Upper lobe of left lung (tissue), 6 donors: ENCODE measurements around the gene AANAT. TPM values are rescaled to one million over a fixed set of nuclear protein-coding genes. Genes with fewer than 3 reads are reported as not detected.
A peak's percentile ranks its signal among the peaks of the same experiment; 100 is the strongest.

Experiments
- ATAC-seq, 2 donors: fragments of 200-7000 bp; cut with Tn5 transposase; one replicate each; pipeline ENCODE4 v1.9.1; 2022; ENCODE audit warnings: mild to moderate bottlenecking in 2 of 2, moderate library complexity in 2 of 2; ENCODE audit not compliant: low FRiP score in 2 of 2
- DNase-seq, 2 donors: peaks; one replicate each; pipeline ENCODE4 v3.0.0-alpha.2; 2019 to 2020
- H3K27ac ChIP-seq, 4 donors: fragments of 200-600 bp; sonication (generic); one replicate each; pipeline ENCODE4 v1.5.1; 2016 to 2019
- H3K27me3 ChIP-seq, 4 donors: fragments of 200-600 bp; sonication (generic); one replicate each; pipeline ENCODE4 v1.5.1; 2017 to 2019
- H3K36me3 ChIP-seq, 4 donors: fragments of 200-600 bp; sonication (generic); one replicate each; pipeline ENCODE4 v1.5.1; 2016 to 2019
- H3K4me1 ChIP-seq, 4 donors: fragments of 200-600 bp; sonication (generic); one replicate each; pipeline ENCODE4 v1.5.1; 2018 to 2019
- H3K4me3 ChIP-seq, 4 donors: fragments of 200-600 bp; sonication (generic); one replicate each; pipeline ENCODE4 v1.5.1; 2017 to 2019; ENCODE audit warnings: mild to moderate bottlenecking in 2 of 4, moderate library complexity in 1 of 4
- H3K9me3 ChIP-seq, 4 donors: fragments of 200-600 bp; sonication (generic); one replicate each; pipeline ENCODE4 v1.5.1; 2018 to 2019
- EP300 ChIP-seq, 4 donors: sonication (generic); formaldehyde crosslinking; IDR thresholded peaks; one replicate each; pipeline ENCODE4 v1.5.1; 2017; ENCODE audit warnings: antibody characterized with exemption in 4 of 4, control low read depth in 2 of 4
- POLR2A ChIP-seq, 4 donors: fragments of 450-650 bp; IDR thresholded peaks; one replicate each; pipeline ENCODE4 v1.5.1; 2016 to 2017; ENCODE audit warnings: antibody characterized with exemption in 4 of 4, mild to moderate bottlenecking in 2 of 4
- POLR2AphosphoS5 ChIP-seq, 2 donors: sonication (generic); formaldehyde crosslinking; IDR thresholded peaks; one replicate each; pipeline ENCODE4 v1.5.1; 2017; ENCODE audit warnings: antibody characterized with exemption in 2 of 2
- WGBS, 2 donors: methylation state at CpG; one replicate each; pipeline ENCODE4 v1.1.5; 2017 to 2018; 5-methylcytosine and 5-hydroxymethylcytosine counted together
- total RNA-seq, 6 donors: library from RNA; depleted of rRNA in 4 of 6; stranded (reverse); fragments of >200 nt in 4 of 6; gene quantifications; one replicate each; pipeline versions ENCODE4 v1.1.0 to v1.2.1, GENCODE V29; 2016 to 2021
- TF ChIP-seq, protein P1 (sequence below), 6 experiments: fragments of 450-650 bp in 4 of 6; fragments of 200-600 bp in 2 of 6; sonication (generic) in 2 of 6; IDR thresholded peaks; one replicate each; pipeline ENCODE4 v1.5.1; 2016 to 2019; ENCODE audit warnings: antibody characterized with exemption in 6 of 6
- donor health status: DM: no; HTN: no; CAD: no; lungs with moderate emphysema.
- donor health status: DM: no; HTN: yes; CAD: no; lungs with severe emphysema.

The AANAT gene
- total RNA-seq, 6 donors from 2014 or later: not detected

DNA sequence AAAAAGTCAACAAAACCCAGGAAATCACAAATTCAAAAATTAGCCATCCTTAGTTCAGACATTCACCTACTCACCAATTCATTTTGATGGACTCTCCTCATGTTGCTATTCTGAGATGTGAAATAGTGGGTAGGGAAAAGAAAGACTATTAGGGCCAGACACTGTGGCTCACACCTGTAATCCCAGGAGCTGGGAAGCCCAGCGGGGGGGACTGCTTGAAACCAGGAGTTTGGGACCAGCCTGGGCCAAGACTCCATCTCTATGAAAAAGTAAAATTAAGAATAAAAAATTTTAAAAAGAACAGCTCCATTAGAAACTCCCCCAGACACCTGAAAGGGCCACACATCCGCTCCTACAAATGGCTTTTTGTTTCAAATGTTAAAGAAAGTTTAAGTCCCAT, 35.9 kb upstream of the AANAT start:
- Histone ChIP-seq H3K27ac (no peak overlapping the region), H3K4me3 (no peak overlapping the region), H3K4me1 (peaks cover 0 to 31% (median 26%) of the 10 kb centered on the region in 4 donors), H3K36me3 (peaks cover 0 to 2% (median 0%) of the 10 kb centered on the region in 4 donors), H3K9me3 (no peaks in the 10 kb centered on the region), H3K27me3 (no peaks in the 10 kb centered on the region)
- WGBS, 2 donors: 93 to 96% methylated on average over 2 of the region's 2 CpGs
- DNase-seq: no peak
- no peak for TF ChIP-seq POLR2AphosphoS5 (IDR thresholded peaks at IDR 0.05)
- TF ChIP-seq POLR2A (IDR thresholded peaks at IDR 0.05): no peak
- no peak for TF ChIP-seq EP300 (IDR thresholded peaks at IDR 0.05)
- ATAC-seq: no peak

DNA sequence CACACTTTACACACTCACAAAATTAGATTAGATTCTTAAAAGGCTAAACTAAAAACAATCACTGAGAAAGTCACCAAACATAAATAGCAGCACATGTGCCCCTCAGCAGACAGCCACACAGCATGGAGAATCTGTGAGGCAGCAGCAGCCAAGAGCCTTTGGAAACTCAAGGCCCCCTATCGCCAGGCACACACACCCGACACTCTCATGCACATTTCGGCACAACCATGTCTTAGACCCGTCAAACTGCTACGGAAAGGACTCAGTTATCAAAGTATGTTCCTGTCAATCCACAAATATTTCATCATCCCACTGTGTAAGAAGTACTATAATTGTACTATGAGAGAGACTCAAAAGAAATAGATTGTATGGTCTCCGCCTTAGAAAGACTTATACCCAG, 35.4 kb upstream of the AANAT start:
- H3K9me3 ChIP-seq: no peaks in the 10 kb centered on the region
- no peak for TF ChIP-seq EP300 (IDR thresholded peaks at IDR 0.05)
- TF ChIP-seq POLR2AphosphoS5 (IDR thresholded peaks at IDR 0.05): no peak
- TF ChIP-seq, protein P1, sequence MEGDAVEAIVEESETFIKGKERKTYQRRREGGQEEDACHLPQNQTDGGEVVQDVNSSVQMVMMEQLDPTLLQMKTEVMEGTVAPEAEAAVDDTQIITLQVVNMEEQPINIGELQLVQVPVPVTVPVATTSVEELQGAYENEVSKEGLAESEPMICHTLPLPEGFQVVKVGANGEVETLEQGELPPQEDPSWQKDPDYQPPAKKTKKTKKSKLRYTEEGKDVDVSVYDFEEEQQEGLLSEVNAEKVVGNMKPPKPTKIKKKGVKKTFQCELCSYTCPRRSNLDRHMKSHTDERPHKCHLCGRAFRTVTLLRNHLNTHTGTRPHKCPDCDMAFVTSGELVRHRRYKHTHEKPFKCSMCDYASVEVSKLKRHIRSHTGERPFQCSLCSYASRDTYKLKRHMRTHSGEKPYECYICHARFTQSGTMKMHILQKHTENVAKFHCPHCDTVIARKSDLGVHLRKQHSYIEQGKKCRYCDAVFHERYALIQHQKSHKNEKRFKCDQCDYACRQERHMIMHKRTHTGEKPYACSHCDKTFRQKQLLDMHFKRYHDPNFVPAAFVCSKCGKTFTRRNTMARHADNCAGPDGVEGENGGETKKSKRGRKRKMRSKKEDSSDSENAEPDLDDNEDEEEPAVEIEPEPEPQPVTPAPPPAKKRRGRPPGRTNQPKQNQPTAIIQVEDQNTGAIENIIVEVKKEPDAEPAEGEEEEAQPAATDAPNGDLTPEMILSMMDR (IDR thresholded peaks at IDR 0.05): no peak
- TF ChIP-seq POLR2A (IDR thresholded peaks at IDR 0.05): no peak
- DNase-seq: no peak
- H3K27ac ChIP-seq: no peak overlapping the region
- H3K27me3 ChIP-seq: no peaks in the 10 kb centered on the region
- H3K4me3 ChIP-seq: no peak overlapping the region
- H3K4me1 ChIP-seq: peaks cover 0 to 29% (median 23%) of the 10 kb centered on the region in 4 donors
- H3K36me3 ChIP-seq: peaks cover 0 to 2% (median 0%) of the 10 kb centered on the region in 4 donors
- 55 to 71% methylated on average over 6 of the region's 6 CpGs for WGBS, 2 donors
- ATAC-seq: no peak

DNA sequence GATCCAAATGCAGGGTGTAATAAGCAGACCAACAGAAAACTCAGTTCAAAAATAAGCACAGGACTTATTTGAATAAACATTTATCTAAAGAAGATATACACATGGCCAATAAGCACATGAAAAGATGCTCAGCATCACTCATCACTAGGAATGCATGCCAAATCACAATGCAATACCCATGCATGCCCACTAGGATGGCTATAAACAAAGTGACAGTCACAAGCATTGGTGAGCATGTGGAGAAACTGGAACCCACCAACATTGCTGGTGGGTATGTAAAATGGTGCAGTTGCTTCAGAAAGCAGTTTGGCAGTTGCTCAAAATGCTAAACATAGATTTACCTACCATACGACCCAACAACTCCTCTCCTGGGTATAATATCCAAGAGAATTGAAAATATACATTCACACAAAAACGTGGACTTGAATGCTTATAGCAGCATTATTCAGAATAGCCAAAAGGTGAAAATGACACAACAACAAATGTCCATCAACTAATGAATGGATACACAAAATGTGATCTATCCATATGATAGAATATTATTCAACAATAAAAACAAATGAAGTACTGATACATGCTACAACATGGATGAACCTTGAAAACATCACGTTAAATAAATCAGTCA, 34.6 kb upstream of the AANAT start:
- H3K4me1 ChIP-seq: peaks cover 0 to 23% (median 17%) of the 10 kb centered on the region in 4 donors
- DNase-seq (no peak), ATAC-seq (no peak)
- no peaks in the 10 kb centered on the region for H3K27me3 ChIP-seq
- no peak overlapping the region for H3K4me3 ChIP-seq
- TF ChIP-seq, protein P1 (IDR thresholded peaks at IDR 0.05): peak in 3 of 6 experiments; percentile 13 to 40 (median 28)
- TF ChIP-seq EP300 (IDR thresholded peaks at IDR 0.05): no peak
- H3K9me3 ChIP-seq: no peaks in the 10 kb centered on the region
- no peak overlapping the region for H3K27ac ChIP-seq
- H3K36me3 ChIP-seq: peaks cover 0 to 2% (median 0%) of the 10 kb centered on the region in 4 donors
- 81 to 84% methylated on average over 3 of the region's 3 CpGs for WGBS, 2 donors

DNA sequence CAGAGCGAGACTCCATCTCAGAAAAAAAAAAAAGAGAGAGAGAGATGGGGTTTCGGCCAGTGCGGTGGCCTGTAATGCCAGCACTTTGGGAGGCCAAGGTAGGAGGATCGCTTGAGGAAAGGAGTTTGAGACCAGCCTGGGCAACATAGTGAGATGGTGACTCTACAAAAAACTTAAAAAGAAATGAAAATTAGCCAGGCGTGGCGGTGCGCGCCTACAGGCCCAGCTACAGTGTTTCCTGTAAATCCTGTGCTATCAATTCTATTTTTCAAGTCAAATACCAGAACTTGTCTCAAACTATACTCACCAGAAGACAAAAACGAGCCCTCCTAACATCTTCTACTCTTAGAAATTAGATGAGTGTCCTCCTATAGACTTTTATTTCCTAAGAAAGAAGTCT, 33.7 kb upstream of the AANAT start:
- TF ChIP-seq POLR2AphosphoS5 (IDR thresholded peaks at IDR 0.05) (no peak), EP300 (IDR thresholded peaks at IDR 0.05) (no peak), POLR2A (IDR thresholded peaks at IDR 0.05) (no peak)
- TF ChIP-seq, protein P1 (IDR thresholded peaks at IDR 0.05): no peak
- no peak overlapping the region for H3K4me3 ChIP-seq
- peaks cover 0 to 2% (median 0%) of the 10 kb centered on the region in 4 donors for H3K36me3 ChIP-seq
- ATAC-seq: no peak
- H3K27me3 ChIP-seq: no peaks in the 10 kb centered on the region
- WGBS, 2 donors: 93 to 95% methylated on average over 9 of the region's 9 CpGs
- peaks cover 0 to 23% (median 13%) of the 10 kb centered on the region in 4 donors for H3K4me1 ChIP-seq
- H3K9me3 ChIP-seq: no peaks in the 10 kb centered on the region
- no peak for DNase-seq
- no peak overlapping the region for H3K27ac ChIP-seq

DNA sequence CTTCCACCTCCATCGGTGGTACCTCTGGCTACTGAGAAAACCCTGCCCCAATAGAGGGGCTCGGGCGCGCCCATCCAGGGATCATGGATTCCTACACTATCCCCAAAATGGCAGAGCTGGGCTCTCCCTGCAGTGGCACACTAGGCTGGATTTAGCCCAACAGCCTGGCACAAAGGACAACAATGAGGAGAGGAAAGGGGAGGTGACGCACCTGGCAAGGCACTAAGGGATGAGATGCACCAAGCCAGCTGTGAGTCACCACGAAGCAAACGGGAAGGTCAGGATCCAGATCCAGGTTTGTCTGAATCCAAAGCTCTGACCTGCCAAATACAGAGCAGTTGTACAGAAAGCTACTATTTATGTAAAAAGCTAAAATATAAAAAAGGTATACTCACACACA, 32.5 kb upstream of the AANAT start:
- 91 to 94% methylated on average over 7 of the region's 7 CpGs for WGBS, 2 donors
- TF ChIP-seq POLR2AphosphoS5 (IDR thresholded peaks at IDR 0.05) (no peak), EP300 (IDR thresholded peaks at IDR 0.05) (no peak)
- TF ChIP-seq, protein P1 (IDR thresholded peaks at IDR 0.05): no peak
- Histone ChIP-seq H3K4me3 (no peak overlapping the region), H3K27ac (no peak overlapping the region), H3K27me3 (no peaks in the 10 kb centered on the region), H3K4me1 (peaks cover 0 to 23% (median 12%) of the 10 kb centered on the region in 4 donors), H3K36me3 (peaks cover 0 to 2% (median 0%) of the 10 kb centered on the region in 4 donors), H3K9me3 (no peaks in the 10 kb centered on the region)
- ATAC-seq: no peak
- DNase-seq: no peak
